ENCODE measurements around the gene CDK14.

CDK14 gene

GRCh38 chr7:90824386-90825307 is 228.5 kb downstream of the CDK14 start:
- DNase-seq: no peak
- Histone ChIP-seq H3K27ac (no peak overlapping the region), H3K4me3 (no peak overlapping the region), H3K27me3 (no peaks in the 10 kb centered on the region), H3K36me3 (no peaks in the 10 kb centered on the region), H3K9me3 (no peaks in the 10 kb centered on the region), H3K4me1 (peaks cover 0 to 37% (median 14%) of the 10 kb centered on the region in 4 donors)
- TF ChIP-seq CTCF (IDR thresholded peaks at IDR 0.05): no peak
- intact Hi-C loops (cut with DNase I; ENCODE audit: low total_unique reads): no loop called here

GRCh38 chr7:90825779-90826178 is 229.7 kb downstream of the CDK14 start:
- TF ChIP-seq CTCF (IDR thresholded peaks at IDR 0.05): no peak
- H3K4me1 ChIP-seq: peaks cover 0 to 35% (median 14%) of the 10 kb centered on the region in 4 donors
- H3K4me3 ChIP-seq: no peak overlapping the region
- intact Hi-C loops (cut with DNase I; ENCODE audit: low total_unique reads): no loop called here
- no peaks in the 10 kb centered on the region for H3K9me3 ChIP-seq
- H3K27me3 ChIP-seq: no peaks in the 10 kb centered on the region
- no peaks in the 10 kb centered on the region for H3K36me3 ChIP-seq
- no peak for DNase-seq
- no peak overlapping the region for H3K27ac ChIP-seq

- no peak overlapping the region for H3K27ac ChIP-seq
- H3K4me3 ChIP-seq: no peak overlapping the region
- no peak for DNase-seq
- no peaks in the 10 kb centered on the region for H3K27me3 ChIP-seq
- intact Hi-C loops (cut with DNase I; ENCODE audit: low total_unique reads): no loop called here
- H3K9me3 ChIP-seq: no peaks in the 10 kb centered on the region
- TF ChIP-seq CTCF (IDR thresholded peaks at IDR 0.05): no peak
- peaks cover 0 to 22% (median 9%) of the 10 kb centered on the region in 4 donors for H3K4me1 ChIP-seq
- no peaks in the 10 kb centered on the region for H3K36me3 ChIP-seq
Observed at GRCh38 chr7:90828601-90829000, 232.5 kb downstream of the CDK14 start.

- no peak overlapping the region for H3K27ac ChIP-seq
Observed at GRCh38 chr7:90830308-90830707, 234.2 kb downstream of the CDK14 start.

GRCh38 chr7:90832726-90833125 is 236.6 kb downstream of the CDK14 start:
- H3K4me1 ChIP-seq: no peaks in the 10 kb centered on the region
- no peaks in the 10 kb centered on the region for H3K36me3 ChIP-seq
- intact Hi-C loops (cut with DNase I; ENCODE audit: low total_unique reads): no loop called here
- H3K27me3 ChIP-seq: no peaks in the 10 kb centered on the region
- no peaks in the 10 kb centered on the region for H3K9me3 ChIP-seq
- H3K4me3 ChIP-seq: no peak overlapping the region
- no peak for TF ChIP-seq CTCF (IDR thresholded peaks at IDR 0.05)
- no peak overlapping the region for H3K27ac ChIP-seq
- DNase-seq: no peak

More at GRCh38 chr7:90830308-90830707, 234.2 kb downstream of the CDK14 start:
- Histone ChIP-seq H3K4me1 (peaks cover 0 to 10% (median 2%) of the 10 kb centered on the region in 4 donors), H3K4me3 (no peak overlapping the region), H3K36me3 (no peaks in the 10 kb centered on the region), H3K27me3 (no peaks in the 10 kb centered on the region), H3K9me3 (no peaks in the 10 kb centered on the region)
- intact Hi-C loops (cut with DNase I; ENCODE audit: low total_unique reads): no loop called here
- no peak for TF ChIP-seq CTCF (IDR thresholded peaks at IDR 0.05)
- DNase-seq: no peak

All from tibial artery (tissue), 4 donors.